GM19043 (cell line): Measurements from ENCODE around the gene HIGD1B.

Source experiments
- ATAC-seq: cut with Tn5 transposase; IDR thresholded peaks from one replicate; pipeline ENCODE4 v1.9.1; 2021; ENCODE audit warnings: low read depth; ENCODE audit not compliant: unreplicated experiment

The HIGD1B gene

GRCh38 chr17:44832805-44833204 lies 14.9 kb upstream of the HIGD1B start:
- ATAC-seq: no peak

GRCh38 chr17:44837196-44837595 lies 10.5 kb upstream of the HIGD1B start:
- ATAC-seq: no peak

GRCh38 chr17:44840274-44840673 lies 7.4 kb upstream of the HIGD1B start:
- ATAC-seq: no peak

GRCh38 chr17:44840936-44841335 lies 6.7 kb upstream of the HIGD1B start:
- ATAC-seq: no peak

GRCh38 chr17:44842748-44843147 lies 4.9 kb upstream of the HIGD1B start:
- no peak for ATAC-seq

- ATAC-seq: no peak
Observed at GRCh38 chr17:44844390-44844830, 3.3 kb upstream of the HIGD1B start.

- ATAC-seq: no peak
Observed at GRCh38 chr17:44846206-44846605, 1.5 kb upstream of the HIGD1B start.

- ATAC-seq: no peak
Observed at GRCh38 chr17:44848257-44848795, 643 bp downstream of the HIGD1B start.

- no peak for ATAC-seq
Observed at GRCh38 chr17:44848961-44849489, 1.3 kb downstream of the HIGD1B start.

- no peak for ATAC-seq
Observed at GRCh38 chr17:44850025-44850424, 2.3 kb downstream of the HIGD1B start.

GRCh38 chr17:44850612-44851011 lies 2.9 kb downstream of the HIGD1B start:
- no peak for ATAC-seq

- no peak for ATAC-seq
Observed at GRCh38 chr17:44854192-44854591, 6.5 kb downstream of the HIGD1B start.

GRCh38 chr17:44859701-44860100 lies 12.0 kb downstream of the HIGD1B start:
- no peak for ATAC-seq

GRCh38 chr17:44862278-44862914 lies 14.7 kb downstream of the HIGD1B start:
- ATAC-seq: no peak

GRCh38 chr17:44863061-44863918 lies 15.6 kb downstream of the HIGD1B start:
- ATAC-seq: no peak

- no peak for ATAC-seq
Observed at GRCh38 chr17:44864831-44865230, 17.1 kb downstream of the HIGD1B start.

- no peak for ATAC-seq
Observed at GRCh38 chr17:44865231-44865660, 17.6 kb downstream of the HIGD1B start.

- ATAC-seq: no peak
Observed at GRCh38 chr17:44865931-44866330, 18.2 kb downstream of the HIGD1B start.

- no peak for ATAC-seq
Observed at GRCh38 chr17:44867841-44868240, 20.2 kb downstream of the HIGD1B start.

GRCh38 chr17:44871556-44871955 lies 23.9 kb downstream of the HIGD1B start:
- no peak for ATAC-seq

GRCh38 chr17:44872131-44872768 lies 24.6 kb downstream of the HIGD1B start:
- no peak for ATAC-seq
